ENCODE results near the gene ADAT1.

The ADAT1 gene

GRCh38 chr16:75590920-75591843, 31.9 kb downstream of the ADAT1 start:
- H3K27me3 ChIP-seq (ENCODE audit: low read depth, low read length): no peaks in the 10 kb centered on the region
- H3K4me3 ChIP-seq (ENCODE audit: low read length): no peak overlapping the region
- TF ChIP-seq CTCF (IDR thresholded peaks at IDR 0.05; ENCODE audit: low read depth, low read length) (no peak), EZH2phosphoT487 (IDR thresholded peaks at IDR 0.05; ENCODE audit: low read depth) (no peak)
- H3K36me3 ChIP-seq (replicated peaks; ENCODE audit: low read depth, low read length): no peaks in the 10 kb centered on the region
- no peaks in the 10 kb centered on the region for H3K4me1 ChIP-seq (ENCODE audit: low read length)
- H4K20me1 ChIP-seq (ENCODE audit: insufficient read depth, low read length): no peaks in the 10 kb centered on the region
- no peaks in the 10 kb centered on the region for H3K9me3 ChIP-seq (ENCODE audit: insufficient read depth, low read length)
- no peak overlapping the region for H2AFZ ChIP-seq (ENCODE audit: low read depth, low read length)
- no peak overlapping the region for H3K4me2 ChIP-seq (ENCODE audit: low read length)
- H3K27ac ChIP-seq (ENCODE audit: low read length): no peak overlapping the region
- H3K9ac ChIP-seq (ENCODE audit: low read length): no peak overlapping the region
- H3K79me2 ChIP-seq (ENCODE audit: low read length): no peaks in the 10 kb centered on the region

- Histone ChIP-seq H3K4me2 (ENCODE audit: low read length) (no peak overlapping the region), H3K4me3 (ENCODE audit: low read length) (no peak overlapping the region), H3K36me3 (replicated peaks; ENCODE audit: low read depth, low read length) (no peaks in the 10 kb centered on the region), H3K27ac (ENCODE audit: low read length) (no peak overlapping the region), H2AFZ (ENCODE audit: low read depth, low read length) (no peak overlapping the region), H4K20me1 (ENCODE audit: insufficient read depth, low read length) (no peaks in the 10 kb centered on the region), H3K79me2 (ENCODE audit: low read length) (no peaks in the 10 kb centered on the region), H3K9me3 (ENCODE audit: insufficient read depth, low read length) (no peaks in the 10 kb centered on the region), H3K9ac (ENCODE audit: low read length) (no peak overlapping the region), H3K4me1 (ENCODE audit: low read length) (peaks cover 4% of the 10 kb centered on the region), H3K27me3 (ENCODE audit: low read depth, low read length) (no peaks in the 10 kb centered on the region)
- no peak for TF ChIP-seq CTCF (IDR thresholded peaks at IDR 0.05; ENCODE audit: low read depth, low read length)
- no peak for TF ChIP-seq EZH2phosphoT487 (IDR thresholded peaks at IDR 0.05; ENCODE audit: low read depth)
Measured at GRCh38 chr16:75589306-75589705, 33.8 kb downstream of the ADAT1 start.

- no peak overlapping the region for H3K4me3 ChIP-seq (ENCODE audit: low read length)
- H2AFZ ChIP-seq (ENCODE audit: low read depth, low read length): no peak overlapping the region
- H3K9ac ChIP-seq (ENCODE audit: low read length): no peak overlapping the region
- peaks cover 10% of the 10 kb centered on the region for H3K4me1 ChIP-seq (ENCODE audit: low read length)
- H3K79me2 ChIP-seq (ENCODE audit: low read length): no peaks in the 10 kb centered on the region
- no peaks in the 10 kb centered on the region for H3K36me3 ChIP-seq (replicated peaks; ENCODE audit: low read depth, low read length)
- no peak overlapping the region for H3K27ac ChIP-seq (ENCODE audit: low read length)
- TF ChIP-seq CTCF (IDR thresholded peaks at IDR 0.05; ENCODE audit: low read depth, low read length) (no peak), EZH2phosphoT487 (IDR thresholded peaks at IDR 0.05; ENCODE audit: low read depth) (no peak)
- no peaks in the 10 kb centered on the region for H3K9me3 ChIP-seq (ENCODE audit: insufficient read depth, low read length)
- no peak overlapping the region for H3K4me2 ChIP-seq (ENCODE audit: low read length)
- no peaks in the 10 kb centered on the region for H3K27me3 ChIP-seq (ENCODE audit: low read depth, low read length)
- H4K20me1 ChIP-seq (ENCODE audit: insufficient read depth, low read length): no peaks in the 10 kb centered on the region
Measured at GRCh38 chr16:75588716-75589115, 34.4 kb downstream of the ADAT1 start.

- peak overlapping the region; percentile 19; the same call in 1 of the 2 replicates for H3K27ac ChIP-seq (ENCODE audit: low read length)
- no peaks in the 10 kb centered on the region for H3K27me3 ChIP-seq (ENCODE audit: low read depth, low read length)
- H4K20me1 ChIP-seq (ENCODE audit: insufficient read depth, low read length): no peaks in the 10 kb centered on the region
- peaks cover 15% of the 10 kb centered on the region for H3K4me1 ChIP-seq (ENCODE audit: low read length)
- no peaks in the 10 kb centered on the region for H3K79me2 ChIP-seq (ENCODE audit: low read length)
- H3K4me3 ChIP-seq (ENCODE audit: low read length): no peak overlapping the region
- peaks cover 4% of the 10 kb centered on the region for H3K36me3 ChIP-seq (replicated peaks; ENCODE audit: low read depth, low read length)
- H3K9ac ChIP-seq (ENCODE audit: low read length): no peak overlapping the region
- no peaks in the 10 kb centered on the region for H3K9me3 ChIP-seq (ENCODE audit: insufficient read depth, low read length)
- H2AFZ ChIP-seq (ENCODE audit: low read depth, low read length): no peak overlapping the region
- H3K4me2 ChIP-seq (ENCODE audit: low read length): peak overlapping the region; percentile 55
- TF ChIP-seq CTCF (IDR thresholded peaks at IDR 0.05; ENCODE audit: low read depth, low read length): no peak
- no peak for TF ChIP-seq EZH2phosphoT487 (IDR thresholded peaks at IDR 0.05; ENCODE audit: low read depth)
Measured at GRCh38 chr16:75584108-75584507, 39.0 kb downstream of the ADAT1 start.
